OCI-LY1 (cell line): ENCODE results near the gene KIAA1191.

Source experiments
- EZH2 ChIP-seq: fragments of 200-600 bp; sonication (generic), shearing (Covaris generic); IDR thresholded peaks from 2 replicates; pipeline ENCODE4 v1.8.0; 2017; ENCODE audit warnings: borderline replicate concordance, mixed run types, mild to moderate bottlenecking, antibody characterized with exemption, low read length, moderate library complexity, mixed read lengths
- TF ChIP-seq, protein P1 (sequence below): fragments of 200-600 bp; sonication (generic), shearing (Covaris generic); IDR thresholded peaks from 2 replicates; pipeline ENCODE4 v1.5.1; 2017; ENCODE audit warnings: mild to moderate bottlenecking, antibody characterized with exemption, low read length, moderate library complexity, mixed read lengths

DNA sequence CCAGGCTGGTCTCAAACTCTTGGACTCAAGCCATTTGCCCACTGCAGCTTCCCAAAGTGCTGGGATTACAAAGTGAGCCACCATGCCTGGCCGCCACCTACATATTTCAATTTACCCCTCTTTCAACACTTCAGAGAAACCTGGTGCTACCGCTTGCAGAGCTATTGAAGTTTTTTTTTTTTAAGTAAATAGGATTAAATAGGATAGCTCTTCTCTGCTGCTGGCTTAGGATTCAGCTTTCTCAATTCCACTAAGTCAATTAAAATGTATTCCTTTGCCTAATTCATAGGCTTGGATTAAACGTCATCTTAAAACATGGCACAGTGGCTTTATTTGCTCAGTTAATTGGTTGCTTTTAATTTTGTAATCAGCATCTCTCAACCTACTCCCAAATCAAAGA, 41.0 kb downstream of the KIAA1191 start:
- TF ChIP-seq, protein P1, sequence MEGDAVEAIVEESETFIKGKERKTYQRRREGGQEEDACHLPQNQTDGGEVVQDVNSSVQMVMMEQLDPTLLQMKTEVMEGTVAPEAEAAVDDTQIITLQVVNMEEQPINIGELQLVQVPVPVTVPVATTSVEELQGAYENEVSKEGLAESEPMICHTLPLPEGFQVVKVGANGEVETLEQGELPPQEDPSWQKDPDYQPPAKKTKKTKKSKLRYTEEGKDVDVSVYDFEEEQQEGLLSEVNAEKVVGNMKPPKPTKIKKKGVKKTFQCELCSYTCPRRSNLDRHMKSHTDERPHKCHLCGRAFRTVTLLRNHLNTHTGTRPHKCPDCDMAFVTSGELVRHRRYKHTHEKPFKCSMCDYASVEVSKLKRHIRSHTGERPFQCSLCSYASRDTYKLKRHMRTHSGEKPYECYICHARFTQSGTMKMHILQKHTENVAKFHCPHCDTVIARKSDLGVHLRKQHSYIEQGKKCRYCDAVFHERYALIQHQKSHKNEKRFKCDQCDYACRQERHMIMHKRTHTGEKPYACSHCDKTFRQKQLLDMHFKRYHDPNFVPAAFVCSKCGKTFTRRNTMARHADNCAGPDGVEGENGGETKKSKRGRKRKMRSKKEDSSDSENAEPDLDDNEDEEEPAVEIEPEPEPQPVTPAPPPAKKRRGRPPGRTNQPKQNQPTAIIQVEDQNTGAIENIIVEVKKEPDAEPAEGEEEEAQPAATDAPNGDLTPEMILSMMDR, result no peak
- TF ChIP-seq EZH2, result no peak
